HEK293 (cell line): ENCODE measurements around the gene POLR1G.

Experiments
- CTCF ChIP-seq: fragments of 450-650 bp; formaldehyde crosslinking; IDR thresholded peaks from 2 replicates; pipeline ENCODE4 v1.5.1; 2016; ENCODE audit warnings: missing biosample characterization, missing genetic modification characterization
- OSR2 ChIP-seq: fragments of 450-650 bp; formaldehyde crosslinking; IDR thresholded peaks from 2 replicates; pipeline ENCODE4 v1.5.1; 2016; ENCODE audit warnings: missing biosample characterization, missing genetic modification characterization
- TSHZ1 ChIP-seq: fragments of 450-650 bp; formaldehyde crosslinking; IDR thresholded peaks from 2 replicates; pipeline ENCODE4 v1.5.1; 2016; ENCODE audit warnings: missing biosample characterization, missing genetic modification characterization, borderline replicate concordance
- ZNF791 ChIP-seq: fragments of 450-650 bp; formaldehyde crosslinking; IDR thresholded peaks from 2 replicates; pipeline ENCODE4 v1.5.1; 2016; ENCODE audit warnings: missing biosample characterization, missing genetic modification characterization
- ZNF792 ChIP-seq: fragments of 450-650 bp; formaldehyde crosslinking; IDR thresholded peaks from 2 replicates; pipeline ENCODE4 v1.5.1; 2016; ENCODE audit warnings: missing biosample characterization, missing genetic modification characterization
- TF ChIP-seq, protein P1 (sequence below): fragments of 450-650 bp; formaldehyde crosslinking; IDR thresholded peaks from 2 replicates; pipeline ENCODE4 v1.5.1; 2016; ENCODE audit warnings: missing biosample characterization, missing genetic modification characterization

- TF ChIP-seq OSR2 (tag by site-specific recombination) = no peak
- TF ChIP-seq ZNF792 (tag by site-specific recombination) = no peak
- TF ChIP-seq CTCF (tag by site-specific recombination) = no peak
- TF ChIP-seq, protein P1, sequence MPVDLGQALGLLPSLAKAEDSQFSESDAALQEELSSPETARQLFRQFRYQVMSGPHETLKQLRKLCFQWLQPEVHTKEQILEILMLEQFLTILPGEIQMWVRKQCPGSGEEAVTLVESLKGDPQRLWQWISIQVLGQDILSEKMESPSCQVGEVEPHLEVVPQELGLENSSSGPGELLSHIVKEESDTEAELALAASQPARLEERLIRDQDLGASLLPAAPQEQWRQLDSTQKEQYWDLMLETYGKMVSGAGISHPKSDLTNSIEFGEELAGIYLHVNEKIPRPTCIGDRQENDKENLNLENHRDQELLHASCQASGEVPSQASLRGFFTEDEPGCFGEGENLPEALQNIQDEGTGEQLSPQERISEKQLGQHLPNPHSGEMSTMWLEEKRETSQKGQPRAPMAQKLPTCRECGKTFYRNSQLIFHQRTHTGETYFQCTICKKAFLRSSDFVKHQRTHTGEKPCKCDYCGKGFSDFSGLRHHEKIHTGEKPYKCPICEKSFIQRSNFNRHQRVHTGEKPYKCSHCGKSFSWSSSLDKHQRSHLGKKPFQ (tag by site-specific recombination) = no peak
- TF ChIP-seq ZNF791 (tag by site-specific recombination) = no peak
- TF ChIP-seq TSHZ1 (tag by site-specific recombination) = no peak
Measured at GRCh38 chr19:45368737-45369340, 37.6 kb upstream of the POLR1G start.
